ENCODE measurements around the gene FCER2. TPM values are rescaled to one million over a fixed set of nuclear protein-coding genes. Genes with fewer than 3 reads are reported as not detected.

FCER2 gene
- total RNA-seq, 2 experiments from 2014 or later: 3.3 to 4.6 TPM

DNA sequence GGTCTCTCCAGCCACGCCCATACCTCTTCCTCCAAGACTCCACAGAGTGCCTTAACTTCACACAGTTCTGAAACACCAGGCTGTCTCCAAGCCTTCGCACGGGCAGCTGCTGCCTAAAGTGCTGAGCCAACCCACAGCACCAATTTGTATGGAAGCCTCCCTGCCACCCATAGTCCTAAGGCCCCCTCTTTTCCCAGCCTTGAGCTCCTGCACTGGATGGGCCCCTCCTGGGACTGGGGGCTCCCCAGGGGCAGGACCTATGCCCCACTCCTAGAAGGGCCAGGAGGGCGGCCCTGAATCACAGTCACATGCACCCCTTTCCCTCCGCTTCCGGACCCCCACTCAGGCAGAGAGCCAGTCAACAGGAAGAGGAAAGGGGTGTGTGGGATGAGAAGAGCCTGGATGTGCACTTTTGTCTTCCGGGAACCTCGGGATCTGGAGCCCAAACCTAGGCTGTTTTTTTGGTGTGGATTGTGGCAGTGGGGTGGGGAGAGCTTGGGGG lies 5.1 kb upstream of the FCER2 start:
- Histone ChIP-seq H3K9me3 (ENCODE audit: low read length) (no peaks in the 10 kb centered on the region), H4K20me1 (ENCODE audit: insufficient read depth, low read length) (no peaks in the 10 kb centered on the region), H3K36me3 (ENCODE audit: insufficient read depth, low read length) (no peaks in the 10 kb centered on the region), H3K4me2 (ENCODE audit: low read length) (no peak overlapping the region), H3K27ac (ENCODE audit: low read depth, low read length, poor library complexity, severe bottlenecking) (no peak overlapping the region), H3K4me1 (ENCODE audit: insufficient read depth, low read length, poor library complexity, severe bottlenecking) (peaks cover 66% of the 10 kb centered on the region), H3K4me3 (ENCODE audit: low read depth, low read length, poor library complexity, severe bottlenecking) (no peak overlapping the region), H3K9me2 (ENCODE audit: insufficient read depth, low read length) (no peaks in the 10 kb centered on the region), H3K79me2 (ENCODE audit: insufficient read depth, low read depth, low read length) (no peaks in the 10 kb centered on the region), H2AFZ (ENCODE audit: low read length) (no peak overlapping the region)
- CTCF ChIA-PET (ENCODE audit: unreplicated experiment): interaction anchor here (0.5 kb wide), 1 partner anchor 212 kb away, joined by 4 read pairs; no protein-coding TSS in a partner anchor
- no peak for TF ChIP-seq CTCF (conservative IDR thresholded peaks at IDR 0.05; ENCODE audit: low read length)
- TF ChIP-seq EZH2phosphoT487 (IDR thresholded peaks at IDR 0.05; ENCODE audit: borderline replicate concordance, low read depth, low read length): no peak
- peak; percentile 25 for DNase-seq (ENCODE audit: low spot score)
- no TSS peak for BruUV-seq (replicated peaks)
- POLR2A ChIA-PET: interaction anchor here (1.0 kb wide), 1 partner anchor 8 kb away, joined by 3 read pairs; no protein-coding TSS in a partner anchor
- intact Hi-C loops (cut with micrococcal nuclease; ENCODE audit: unreplicated experiment): no loop called here

DNA sequence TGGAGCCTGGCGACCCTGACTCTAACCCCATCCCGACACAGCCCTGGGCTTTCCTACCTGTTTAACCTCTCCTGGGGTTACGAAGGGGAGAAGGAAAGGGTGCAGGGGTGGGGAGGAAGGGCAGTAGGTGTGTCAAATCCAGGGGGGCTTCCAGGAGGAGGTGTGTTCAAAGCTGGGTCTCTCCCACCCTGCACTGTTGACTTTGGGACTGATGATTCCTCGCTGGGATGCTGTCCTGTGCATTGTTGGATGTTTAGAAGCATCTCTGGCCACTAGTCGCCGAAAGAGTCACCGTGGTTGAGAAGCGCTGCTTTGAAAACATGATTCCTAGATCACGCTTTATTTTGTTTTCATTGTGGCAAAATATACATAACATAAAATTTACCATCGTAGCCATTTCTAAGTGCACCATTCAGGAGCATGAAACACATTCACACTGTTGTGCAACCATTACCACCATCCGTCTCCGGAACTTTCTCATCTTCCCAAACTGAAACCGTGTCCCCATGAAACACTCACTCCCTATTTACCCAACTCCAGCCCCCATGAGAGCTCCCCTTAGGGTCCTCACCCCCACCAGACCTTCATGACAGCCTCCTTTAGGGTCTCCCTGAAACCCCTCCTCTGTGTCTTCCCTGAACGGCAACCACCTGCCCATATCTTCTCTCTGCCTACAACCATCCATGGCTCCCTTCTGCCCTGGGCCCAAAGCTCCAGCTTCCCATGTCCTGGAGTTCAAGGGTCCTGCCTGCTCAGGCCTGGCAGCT lies 4.4 kb upstream of the FCER2 start:
- intact Hi-C loops (cut with micrococcal nuclease; ENCODE audit: unreplicated experiment): no loop called here
- CTCF ChIA-PET (ENCODE audit: unreplicated experiment): no interaction called here
- H2AFZ ChIP-seq (ENCODE audit: low read length): peak overlapping the region; percentile 33; the same call in 1 of the 2 replicates
- H3K36me3 ChIP-seq (ENCODE audit: insufficient read depth, low read length): no peaks in the 10 kb centered on the region
- H3K4me3 ChIP-seq (ENCODE audit: low read depth, low read length, poor library complexity, severe bottlenecking): no peak overlapping the region
- TF ChIP-seq CTCF (conservative IDR thresholded peaks at IDR 0.05; ENCODE audit: low read length): no peak
- no peak for TF ChIP-seq EZH2phosphoT487 (IDR thresholded peaks at IDR 0.05; ENCODE audit: borderline replicate concordance, low read depth, low read length)
- no peaks in the 10 kb centered on the region for H3K9me2 ChIP-seq (ENCODE audit: insufficient read depth, low read length)
- no peaks in the 10 kb centered on the region for H3K9me3 ChIP-seq (ENCODE audit: low read length)
- H3K27ac ChIP-seq (ENCODE audit: low read depth, low read length, poor library complexity, severe bottlenecking): peak overlapping the region; percentile 51
- DNase-seq (ENCODE audit: low spot score): no peak
- H4K20me1 ChIP-seq (ENCODE audit: insufficient read depth, low read length): no peaks in the 10 kb centered on the region
- no peaks in the 10 kb centered on the region for H3K79me2 ChIP-seq (ENCODE audit: insufficient read depth, low read depth, low read length)
- peaks cover 72% of the 10 kb centered on the region for H3K4me1 ChIP-seq (ENCODE audit: insufficient read depth, low read length, poor library complexity, severe bottlenecking)
- POLR2A ChIA-PET: interaction anchor here (1.0 kb wide), 1 partner anchor 7 kb away, joined by 3 read pairs; no protein-coding TSS in a partner anchor
- no TSS peak for BruUV-seq (replicated peaks)
- peak overlapping the region; percentile 47 for H3K4me2 ChIP-seq (ENCODE audit: low read length)

Data from OCI-LY7 (cell line).